CD14-positive monocyte (primary cell): ENCODE measurements around the gene IER5L. TPM values are rescaled to one million over a fixed set of nuclear protein-coding genes. Genes with fewer than 3 reads are reported as not detected.

Experiments
- DNase-seq, 3 donors: peaks; one replicate each; pipeline ENCODE4 v3.0.0-alpha.2; 2011 to 2022
- H2AFZ ChIP-seq: 2 replicates; pipeline ENCODE4 v1.6.0; 2012; ENCODE audit warnings: mild to moderate bottlenecking, low read depth, low read length, inconsistent platforms; ENCODE audit not compliant: insufficient read depth, poor library complexity, severe bottlenecking
- H3K27ac ChIP-seq, 2 donors: 1 replicate in 1 of 2; 2 replicates in 1 of 2; pipeline ENCODE4 v1.5.1; 2012 to 2013; ENCODE audit warnings: low read length in 2 of 2, control low read depth in 1 of 2, inconsistent platforms in 1 of 2, low read depth in 1 of 2, mild to moderate bottlenecking in 1 of 2
- H3K27me3 ChIP-seq, 2 donors: one replicate each; pipeline versions ENCODE4 v1.6.0 to v1.6.1; 2011 to 2013; ENCODE audit warnings: low read length in 2 of 2; ENCODE audit not compliant: control insufficient read depth in 2 of 2, insufficient read depth in 2 of 2
- H3K36me3 ChIP-seq, 2 donors: replicated peaks in 1 of 2; 1 replicate in 1 of 2; 2 replicates in 1 of 2; pipeline versions ENCODE4 v1.5.1 to v1.6.1; 2012 to 2013; ENCODE audit warnings: low read length in 2 of 2, control low read depth in 1 of 2, inconsistent platforms in 1 of 2, mild to moderate bottlenecking in 1 of 2; ENCODE audit not compliant: insufficient read depth in 2 of 2, control insufficient read depth in 1 of 2
- H3K4me1 ChIP-seq, 2 donors: 1 replicate in 1 of 2; 2 replicates in 1 of 2; pipeline versions ENCODE4 v1.5.1 to v1.6.1; 2012 to 2013; ENCODE audit warnings: low read length in 2 of 2, control low read depth in 1 of 2, inconsistent platforms in 1 of 2, mild to moderate bottlenecking in 1 of 2, moderate library complexity in 1 of 2; ENCODE audit not compliant: insufficient read depth in 2 of 2, control insufficient read depth in 1 of 2
- H3K4me2 ChIP-seq: replicated peaks from 2 replicates; pipeline ENCODE3; 2012; ENCODE audit warnings: low read length, moderate library complexity, mild to moderate bottlenecking; ENCODE audit not compliant: poor library complexity, severe bottlenecking; ENCODE audit errors: extremely low read depth
- H3K4me3 ChIP-seq, 3 experiments: fragments of 200-600 bp in 1 of 3; sonication (generic) in 1 of 3; replicated peaks in 1 of 3; 1 replicate in 2 of 3; 2 replicates in 1 of 3; pipeline ENCODE4 v1.5.1; 2011 to 2013; ENCODE audit warnings: low read length in 3 of 3, mild to moderate bottlenecking in 3 of 3, control low read depth in 2 of 3, low read depth in 2 of 3, inconsistent platforms in 1 of 3, moderate library complexity in 1 of 3
- H3K79me2 ChIP-seq: 2 replicates; pipeline ENCODE4 v1.6.0; 2012; ENCODE audit warnings: mild to moderate bottlenecking, control low read depth, inconsistent platforms, low read length, moderate library complexity; ENCODE audit not compliant: insufficient read depth
- H3K9ac ChIP-seq: 2 replicates; pipeline ENCODE4 v1.6.0; 2017; ENCODE audit warnings: low read length, mild to moderate bottlenecking; ENCODE audit not compliant: insufficient read depth, poor library complexity, severe bottlenecking
- H3K9me3 ChIP-seq, 2 donors: replicated peaks in 1 of 2; 1 replicate in 1 of 2; 2 replicates in 1 of 2; pipeline versions ENCODE4 v1.5.1 to v1.6.1; 2012 to 2013; ENCODE audit warnings: low read length in 2 of 2, control low read depth in 1 of 2; ENCODE audit not compliant: control insufficient read depth in 1 of 2, insufficient read depth in 1 of 2
- H4K20me1 ChIP-seq: 2 replicates; pipeline ENCODE4 v1.6.0; 2012; ENCODE audit warnings: mild to moderate bottlenecking, low read length, control low read depth, moderate library complexity; ENCODE audit not compliant: insufficient read depth
- H3K27ac Mint-ChIP-seq, 7 donors: one replicate each; pipeline ENCODE4 v1.8.0; 2020; ENCODE audit warnings: mild to moderate bottlenecking in 7 of 7, mixed read lengths in 7 of 7, moderate library complexity in 6 of 7, inconsistent platforms in 2 of 7
- H3K27me3 Mint-ChIP-seq, 3 donors: one replicate each; pipeline ENCODE4 v1.8.0; 2021 to 2022; ENCODE audit warnings: low read depth in 3 of 3, mild to moderate bottlenecking in 3 of 3, mixed read lengths in 3 of 3, moderate library complexity in 3 of 3, inconsistent platforms in 1 of 3
- H3K36me3 Mint-ChIP-seq, 2 donors: one replicate each; pipeline ENCODE4 v1.8.0; 2020; ENCODE audit warnings: mixed read lengths in 2 of 2, inconsistent platforms in 1 of 2, mild to moderate bottlenecking in 1 of 2
- H3K4me1 Mint-ChIP-seq: one replicate; pipeline ENCODE4 v1.8.0; 2020; ENCODE audit warnings: mild to moderate bottlenecking, mixed read lengths
- H3K4me3 Mint-ChIP-seq, 2 donors: one replicate each; pipeline ENCODE4 v1.8.0; 2020; ENCODE audit warnings: mild to moderate bottlenecking in 2 of 2, mixed read lengths in 2 of 2, moderate library complexity in 1 of 2
- H3K9me3 Mint-ChIP-seq, 7 donors: one replicate each; pipeline ENCODE4 v1.8.0; 2020 to 2022; ENCODE audit warnings: mixed read lengths in 7 of 7, mild to moderate bottlenecking in 6 of 7, moderate library complexity in 6 of 7, inconsistent platforms in 2 of 7
- CTCF ChIP-seq: fragments of 200-600 bp; IDR thresholded peaks from one replicate; pipeline ENCODE4 v1.8.0; 2022; ENCODE audit warnings: antibody characterized with exemption, mild to moderate bottlenecking
- WGBS: methylation state at CpG from one replicate; pipeline ENCODE4 v1.1.5; 2013; ENCODE audit warnings: missing lambda C conversion rate; ENCODE audit not compliant: insufficient coverage; 5-methylcytosine and 5-hydroxymethylcytosine counted together
- intact Hi-C, 2 donors: fragments of 100-400 bp; cut with micrococcal nuclease; formaldehyde crosslinking; loops; one replicate each; pipeline versions ENCODE4 v1.15.0 to v1.15.1; 2023
- polyA plus RNA-seq, 3 donors: library from polyadenylated mRNA; depleted of rRNA in 1 of 3; unstranded in 2 of 3; stranded (reverse) in 1 of 3; fragments of 300-500 nt in 2 of 3; fragments of >200 nt in 1 of 3; fragmentation: Illumina TruSeq in 2 of 3; gene quantifications; 1 replicate in 2 of 3; 2 replicates in 1 of 3; pipeline ENCODE4 v1.2.3, GENCODE V29; 2012 to 2021

The IER5L gene
- polyA plus RNA-seq, 3 donors: 0.36 to 15.5 (median 0.79) TPM

- no peaks in the 10 kb centered on the region for H3K9me3 ChIP-seq
- DNase-seq: no peak
- no peaks in the 10 kb centered on the region for H4K20me1 ChIP-seq
- no peak overlapping the region for H2AFZ ChIP-seq
- no peak overlapping the region for H3K4me3 Mint-ChIP-seq
- H3K4me1 Mint-ChIP-seq: peaks cover 7% of the 10 kb centered on the region
- H3K36me3 ChIP-seq: no peaks in the 10 kb centered on the region
- WGBS: 98% methylated on average over 11 of the region's 13 CpGs
- H3K27me3 ChIP-seq: no peaks in the 10 kb centered on the region
- no peaks in the 10 kb centered on the region for H3K36me3 Mint-ChIP-seq
- no peak overlapping the region for H3K4me2 ChIP-seq
- no peak overlapping the region for H3K9ac ChIP-seq
- H3K79me2 ChIP-seq: no peaks in the 10 kb centered on the region
- H3K9me3 Mint-ChIP-seq: peaks cover 0 to 1% (median 0%) of the 10 kb centered on the region in 7 donors
- H3K27ac ChIP-seq: no peak overlapping the region
- no peak for TF ChIP-seq CTCF
- no peak overlapping the region for H3K4me3 ChIP-seq
- H3K27ac Mint-ChIP-seq: no peak overlapping the region
- peaks cover 6 to 7% of the 10 kb centered on the region in 2 donors for H3K4me1 ChIP-seq
- peaks cover 0 to 4% (median 1%) of the 10 kb centered on the region in 3 donors for H3K27me3 Mint-ChIP-seq
- intact Hi-C loops: no loop called here
These were observed 44.8 kb upstream of the IER5L start for GRCh38 chr9:129222819-129223218.

- DNase-seq: no peak
- Histone ChIP-seq H3K27ac (no peak overlapping the region), H3K4me3 (no peak overlapping the region), H3K36me3 (no peaks in the 10 kb centered on the region), H3K4me2 (no peak overlapping the region), H3K9ac (peak overlapping the region; percentile 8), H3K4me1 (peaks cover 6 to 7% of the 10 kb centered on the region in 2 donors), H3K27me3 (no peaks in the 10 kb centered on the region), H2AFZ (no peak overlapping the region), H3K9me3 (no peaks in the 10 kb centered on the region), H3K79me2 (no peaks in the 10 kb centered on the region), H4K20me1 (no peaks in the 10 kb centered on the region)
- 88% methylated on average over 9 of the region's 15 CpGs for WGBS
- no peak overlapping the region for H3K27ac Mint-ChIP-seq
- H3K9me3 Mint-ChIP-seq: peaks cover 0 to 1% (median 0%) of the 10 kb centered on the region in 7 donors
- H3K27me3 Mint-ChIP-seq: peaks cover 0 to 4% (median 1%) of the 10 kb centered on the region in 3 donors
- no peak overlapping the region for H3K4me3 Mint-ChIP-seq
- peaks cover 7% of the 10 kb centered on the region for H3K4me1 Mint-ChIP-seq
- no peaks in the 10 kb centered on the region for H3K36me3 Mint-ChIP-seq
- TF ChIP-seq CTCF: no peak
- intact Hi-C loops: no loop called here
These were observed 44.0 kb upstream of the IER5L start for GRCh38 chr9:129221979-129222635.
